ENCODE data around the gene CTNNA3. TPM values are rescaled to one million over a fixed set of nuclear protein-coding genes. Genes with fewer than 3 reads are reported as not detected.

Gene CTNNA3
- total and polyA plus RNA-seq, 2 donors (not counting 3 experiments of a cell fraction or from before 2014, with no cell fraction given) = not detected

DNA sequence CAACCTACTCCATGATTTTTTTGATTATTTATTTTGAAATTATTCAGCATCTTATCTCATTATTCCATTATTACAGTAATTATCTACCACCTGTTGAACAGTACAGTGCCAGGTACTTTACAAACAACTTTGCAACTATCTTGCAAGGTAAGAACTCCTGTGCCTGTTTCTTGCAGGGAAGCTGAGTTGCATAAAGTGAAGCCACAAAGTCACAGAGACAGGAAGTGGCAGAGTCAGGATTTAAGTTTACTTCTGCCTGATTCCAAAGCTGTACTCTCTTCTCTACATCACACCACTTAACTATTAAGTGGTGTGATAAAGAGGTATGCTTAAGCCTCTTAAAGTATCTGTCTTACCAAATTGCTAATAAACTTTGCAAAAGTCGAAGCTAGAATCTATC lies 690.0 kb downstream of the CTNNA3 start:
- Histone ChIP-seq H3K27ac (ENCODE audit: insufficient read depth, low read depth, low read length) (no peak overlapping the region), H3K9me1 (replicated peaks; ENCODE audit: control insufficient read depth, extremely low read depth, insufficient read depth, low read length) (no peaks in the 10 kb centered on the region), H3K4me2 (ENCODE audit: insufficient read depth, low read length) (no peak overlapping the region), H3K36me3 (ENCODE audit: control insufficient read depth in 2 of 2, extremely low read depth in 1 of 2, insufficient read depth in 2 of 2, low read length in 2 of 2) (no peaks in the 10 kb centered on the region), H3K4me3 (replicated peaks in 1 of 3; ENCODE audit: insufficient read depth in 1 of 3, low read depth in 1 of 3, low read length in 3 of 3) (no peak overlapping the region), H3K9ac (replicated peaks; ENCODE audit: extremely low read depth, insufficient read depth, low read length) (no peak overlapping the region), H3K27me3 (ENCODE audit: control insufficient read depth in 2 of 2, insufficient read depth in 2 of 2, low read length in 2 of 2) (no peaks in the 10 kb centered on the region), H4K20me1 (replicated peaks; ENCODE audit: control insufficient read depth, extremely low read depth, insufficient read depth, low read length) (no peaks in the 10 kb centered on the region), H3K79me2 (ENCODE audit: control insufficient read depth, insufficient read depth, low read length) (no peaks in the 10 kb centered on the region), H2AFZ (ENCODE audit: low read depth, low read length) (no peak overlapping the region), H3K9me3 (replicated peaks; ENCODE audit: control insufficient read depth, insufficient read depth, low read length) (no peaks in the 10 kb centered on the region), H3K4me1 (ENCODE audit: control insufficient read depth, extremely low read depth, insufficient read depth, low read length) (no peaks in the 10 kb centered on the region)
- DNase-seq (ENCODE audit: low read depth, low spot score) (no peak), FAIRE-seq (no peak)
- POLR2A ChIA-PET = no interaction called here
- no TSS peak for BruUV-seq (replicated peaks)
- CTCF ChIA-PET = no interaction called here
- dilution Hi-C loops (cut with MboI; ENCODE audit: extremely low pct_ligation_motif_present, low sequenced_read_pairs) = no loop called here
- intact Hi-C loops (cut with micrococcal nuclease) = no loop called here
- TF ChIP-seq JUN (IDR thresholded peaks at IDR 0.05; ENCODE audit: borderline replicate concordance, insufficient read depth, insufficient read length, low read depth) = no peak
- no peak for TF ChIP-seq EZH2 (IDR thresholded peaks at IDR 0.05; ENCODE audit: borderline replicate concordance, low read depth, low read length, severe bottlenecking)
- no peak for TF ChIP-seq POLR2A (IDR thresholded peaks at IDR 0.05; ENCODE audit: low read depth, low read length)
- TF ChIP-seq FOS (IDR thresholded peaks at IDR 0.05; ENCODE audit: borderline replicate concordance, insufficient read depth, low read length) = no peak
- no peak for TF ChIP-seq MYC (IDR thresholded peaks at IDR 0.05; ENCODE audit: low read depth, low read length)
- no peak for TF ChIP-seq GATA2 (IDR thresholded peaks at IDR 0.05; ENCODE audit: insufficient read depth, insufficient read length, low read depth, low read length)
- TF ChIP-seq, protein P1, sequence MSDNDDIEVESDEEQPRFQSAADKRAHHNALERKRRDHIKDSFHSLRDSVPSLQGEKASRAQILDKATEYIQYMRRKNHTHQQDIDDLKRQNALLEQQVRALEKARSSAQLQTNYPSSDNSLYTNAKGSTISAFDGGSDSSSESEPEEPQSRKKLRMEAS (IDR thresholded peaks at IDR 0.05; ENCODE audit: insufficient read depth, insufficient read length) = no peak
- no peak for TF ChIP-seq POLR2AphosphoS5 (IDR thresholded peaks at IDR 0.05; ENCODE audit: insufficient read depth, low read depth, low read length)
- TF ChIP-seq, protein P2, sequence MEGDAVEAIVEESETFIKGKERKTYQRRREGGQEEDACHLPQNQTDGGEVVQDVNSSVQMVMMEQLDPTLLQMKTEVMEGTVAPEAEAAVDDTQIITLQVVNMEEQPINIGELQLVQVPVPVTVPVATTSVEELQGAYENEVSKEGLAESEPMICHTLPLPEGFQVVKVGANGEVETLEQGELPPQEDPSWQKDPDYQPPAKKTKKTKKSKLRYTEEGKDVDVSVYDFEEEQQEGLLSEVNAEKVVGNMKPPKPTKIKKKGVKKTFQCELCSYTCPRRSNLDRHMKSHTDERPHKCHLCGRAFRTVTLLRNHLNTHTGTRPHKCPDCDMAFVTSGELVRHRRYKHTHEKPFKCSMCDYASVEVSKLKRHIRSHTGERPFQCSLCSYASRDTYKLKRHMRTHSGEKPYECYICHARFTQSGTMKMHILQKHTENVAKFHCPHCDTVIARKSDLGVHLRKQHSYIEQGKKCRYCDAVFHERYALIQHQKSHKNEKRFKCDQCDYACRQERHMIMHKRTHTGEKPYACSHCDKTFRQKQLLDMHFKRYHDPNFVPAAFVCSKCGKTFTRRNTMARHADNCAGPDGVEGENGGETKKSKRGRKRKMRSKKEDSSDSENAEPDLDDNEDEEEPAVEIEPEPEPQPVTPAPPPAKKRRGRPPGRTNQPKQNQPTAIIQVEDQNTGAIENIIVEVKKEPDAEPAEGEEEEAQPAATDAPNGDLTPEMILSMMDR (IDR thresholded peaks at IDR 0.05; ENCODE audit: extremely low read depth in 1 of 2, insufficient read depth in 1 of 2, low read depth in 1 of 2, low read length in 2 of 2) = no peak
